Adipose tissue (tissue), 3 donors: ENCODE measurements around the gene VGLL4. TPM values are rescaled to one million over a fixed set of nuclear protein-coding genes. Genes with fewer than 3 reads are reported as not detected.

Experiments
- H3K27ac ChIP-seq: one replicate; pipeline ENCODE4 v1.5.1; 2013; ENCODE audit warnings: low read depth, low read length
- WGBS, 3 donors: extraction: QIAGEN DNeasy Blood & Tissue Kit; methylation state at CpG; one replicate each; pipeline ENCODE4 v1.1.7; 2013; 5-methylcytosine and 5-hydroxymethylcytosine counted together
- polyA plus RNA-seq, 3 donors: library from polyadenylated mRNA; stranded (reverse); fragments of 200-250 nt; gene quantifications; one replicate each; pipeline ENCODE4 v1.2.3, GENCODE V29; 2013
- donor health status: healthy with polysubstance abuse.
- donor health status: Bipolar disorder and iron deficiency.
- donor health status: healthy.

Gene VGLL4
- polyA plus RNA-seq, 3 donors = 19.7 to 43.3 (median 25.4) TPM

DNA sequence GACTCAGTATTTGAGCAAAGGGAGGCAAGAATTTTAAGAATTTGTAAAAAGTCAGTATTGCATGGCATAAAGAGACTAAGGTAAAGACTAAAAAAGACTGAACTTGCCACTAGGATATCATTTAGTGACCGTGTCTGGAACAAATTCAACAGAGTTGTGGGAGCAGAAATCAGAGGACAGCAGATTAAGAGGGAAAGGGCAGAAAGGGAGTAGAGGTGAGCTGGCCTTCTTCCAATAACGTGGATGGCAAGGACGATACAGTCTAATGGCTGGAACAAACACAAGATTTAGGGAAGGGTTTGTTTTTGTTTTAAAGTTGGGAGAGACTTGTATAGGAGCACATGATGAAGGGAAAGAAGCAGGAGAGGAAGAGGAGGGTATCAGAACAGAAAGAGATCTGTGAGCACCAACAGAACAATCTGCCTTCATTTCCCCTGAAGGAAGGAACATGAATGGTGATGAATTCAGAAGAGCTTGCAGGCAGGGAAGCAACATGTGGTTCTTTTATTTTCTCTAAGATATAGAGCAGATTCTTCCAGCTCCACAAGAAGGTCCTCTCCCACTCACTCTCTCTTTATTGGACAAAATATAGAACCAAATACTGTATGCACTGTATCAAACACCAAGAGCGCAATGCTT is 8.6 kb downstream of the VGLL4 start:
- H3K27ac ChIP-seq = no peak overlapping the region
- WGBS, 3 donors = 37 to 55% (median 44%) methylated on average over 4 of the region's 4 CpGs

DNA sequence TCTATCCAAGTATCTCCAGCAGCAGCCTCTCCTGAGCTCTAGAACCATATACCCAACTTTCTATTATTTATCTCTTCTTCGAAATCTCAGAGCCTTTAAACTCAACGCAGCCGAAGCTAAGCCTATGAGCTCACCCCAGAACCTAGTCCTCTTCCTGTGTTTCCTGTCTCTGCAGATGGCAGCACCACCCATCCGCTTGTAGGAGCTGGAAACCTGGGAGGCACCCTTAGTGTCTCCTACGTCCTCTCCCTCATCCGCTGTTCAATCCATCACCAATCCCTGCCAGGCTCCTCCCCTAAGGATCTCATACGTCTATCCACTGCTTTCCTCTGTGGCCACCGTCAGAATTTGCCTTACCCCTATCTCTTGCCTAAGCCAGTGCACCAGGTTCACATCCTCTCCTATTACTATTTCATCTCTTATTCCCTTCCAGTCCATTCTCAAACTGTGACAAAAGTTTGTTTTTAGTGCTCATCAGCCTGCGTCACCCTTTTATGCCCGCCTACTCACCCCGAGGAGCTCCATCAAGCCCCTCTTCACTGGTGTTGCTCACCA is 9.6 kb downstream of the VGLL4 start:
- H3K27ac ChIP-seq = no peak overlapping the region

DNA sequence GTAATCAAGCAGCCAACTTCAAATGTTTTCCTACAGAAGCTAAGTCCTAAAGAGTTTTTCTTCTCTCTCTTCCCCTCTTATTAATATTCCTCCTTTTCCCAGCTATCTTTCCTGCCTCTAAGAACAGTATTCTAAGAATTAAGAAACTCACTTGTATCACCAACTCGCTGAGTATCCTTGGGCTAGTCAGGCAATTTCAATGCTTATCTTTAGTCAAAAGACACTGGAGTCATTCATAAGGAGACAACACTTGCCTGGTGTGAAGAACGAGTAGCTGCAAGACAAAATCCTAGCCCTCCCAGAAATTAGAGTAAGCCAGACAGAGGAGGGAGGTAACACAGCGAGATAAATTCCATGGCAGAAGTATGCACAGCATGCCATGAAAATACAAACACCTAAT is 10.7 kb downstream of the VGLL4 start:
- 62 to 83% (median 79%) methylated on average over 3 of the region's 3 CpGs for WGBS, 3 donors
- no peak overlapping the region for H3K27ac ChIP-seq

More for the DNA sequence above, 9.6 kb downstream of the VGLL4 start:
- WGBS, 3 donors = 50 to 81% (median 66%) methylated on average over 11 of the region's 11 CpGs

DNA sequence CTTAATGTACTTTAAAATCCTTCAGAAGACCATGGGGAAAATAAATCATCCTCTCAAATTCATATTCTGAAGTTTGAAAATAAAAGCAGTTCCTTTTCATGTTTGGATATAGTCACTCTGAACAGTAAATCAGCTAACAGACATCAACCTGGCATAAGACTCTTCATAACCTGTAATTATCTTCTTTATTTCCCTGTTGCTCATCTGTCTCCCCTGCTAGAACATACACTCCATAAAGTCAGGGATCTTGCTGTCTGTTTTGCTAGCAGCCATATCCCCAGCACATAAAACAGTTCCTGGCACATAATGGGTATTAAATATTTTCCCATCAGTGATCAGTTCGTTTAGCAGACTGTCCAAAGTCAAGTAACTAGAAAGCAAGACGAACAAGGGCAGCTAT is 11.2 kb downstream of the VGLL4 start:
- WGBS, 3 donors = 15 to 40% (median 31%) methylated on average over 2 of the region's 2 CpGs
- H3K27ac ChIP-seq = no peak overlapping the region

DNA sequence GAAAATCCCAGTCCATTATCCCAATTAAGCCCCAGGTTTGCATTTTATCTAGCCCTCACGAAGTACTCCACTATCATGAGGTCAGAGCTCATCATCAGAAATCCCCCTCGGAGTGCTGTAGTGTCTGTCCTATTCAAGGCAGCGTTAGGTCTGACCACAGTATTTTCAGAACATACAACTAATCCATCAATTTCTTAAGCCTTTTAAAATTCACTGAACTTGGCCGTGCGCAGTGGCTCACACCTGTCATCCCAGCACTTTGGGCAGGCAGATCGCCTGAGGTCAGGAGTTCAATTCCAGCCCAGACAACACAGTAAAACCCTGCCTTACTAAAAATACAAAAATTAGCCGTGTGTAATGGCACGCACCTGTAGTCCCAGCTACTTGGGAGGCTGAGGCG is 11.9 kb downstream of the VGLL4 start:
- WGBS, 3 donors = 71 to 79% (median 79%) methylated on average over 9 of the region's 9 CpGs
- H3K27ac ChIP-seq = no peak overlapping the region

DNA sequence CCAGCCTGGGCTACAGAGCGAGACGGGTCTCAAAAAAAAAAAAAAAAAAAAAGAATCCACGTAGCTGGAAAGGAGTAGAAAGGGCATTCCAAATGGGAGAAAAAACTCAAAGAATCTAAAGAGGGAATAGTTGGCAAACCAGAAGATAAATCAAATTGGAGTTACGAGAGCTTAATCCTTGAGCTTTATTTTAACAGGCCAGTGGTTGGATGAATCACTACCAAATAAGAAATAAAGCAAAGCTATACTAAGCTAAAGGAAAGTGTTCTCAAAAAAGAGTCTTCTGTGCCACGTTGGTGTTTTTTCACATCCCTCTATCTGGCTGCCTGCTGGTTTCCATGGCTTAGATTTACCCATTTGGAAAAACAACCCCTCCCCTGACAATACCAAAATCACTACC is 14.0 kb downstream of the VGLL4 start:
- H3K27ac ChIP-seq = no peak overlapping the region
- 53 to 62% (median 60%) methylated on average over 5 of the region's 5 CpGs for WGBS, 3 donors

DNA sequence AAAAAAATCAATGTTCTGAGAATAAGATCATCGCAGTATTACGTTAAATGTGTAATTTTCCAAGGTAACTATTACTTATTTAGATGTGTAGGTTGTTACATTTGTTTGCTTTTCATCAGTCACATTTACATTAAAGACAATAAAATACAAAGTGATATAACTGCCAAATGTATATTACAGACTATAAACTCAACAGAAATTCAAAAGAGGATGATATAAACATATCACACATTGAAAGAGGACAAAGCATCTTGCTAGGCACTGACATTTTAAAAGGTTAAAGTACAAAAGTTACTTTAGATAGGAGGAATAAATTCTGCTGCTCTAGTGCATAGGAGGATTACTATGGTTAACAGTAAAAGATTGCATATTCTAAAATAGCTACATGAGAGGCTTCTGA is 16.1 kb downstream of the VGLL4 start:
- WGBS, 3 donors = 93 to 100% (median 98%) methylated on average over 2 of the region's 2 CpGs
- H3K27ac ChIP-seq = no peak overlapping the region

DNA sequence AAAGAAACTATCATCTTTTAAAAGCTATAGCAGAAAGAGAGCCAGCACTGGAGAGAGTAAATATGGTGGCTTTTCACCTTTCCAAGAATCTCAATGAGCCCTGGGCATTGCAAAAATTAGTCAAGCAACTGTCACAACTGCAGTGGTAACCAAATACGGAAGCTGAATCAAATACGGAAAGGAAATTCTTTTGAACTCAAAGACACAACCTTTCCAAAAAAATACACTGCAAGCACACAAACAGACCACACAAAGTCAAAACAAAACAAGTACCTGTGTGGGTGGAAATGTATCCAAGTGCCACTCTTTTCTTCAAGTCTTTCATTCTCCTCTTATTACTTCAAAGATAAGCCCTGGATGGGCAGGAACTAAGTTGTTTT is 17.6 kb downstream of the VGLL4 start:
- WGBS, 3 donors = 24 to 35% (median 34%) methylated on average over 2 of the region's 2 CpGs

DNA sequence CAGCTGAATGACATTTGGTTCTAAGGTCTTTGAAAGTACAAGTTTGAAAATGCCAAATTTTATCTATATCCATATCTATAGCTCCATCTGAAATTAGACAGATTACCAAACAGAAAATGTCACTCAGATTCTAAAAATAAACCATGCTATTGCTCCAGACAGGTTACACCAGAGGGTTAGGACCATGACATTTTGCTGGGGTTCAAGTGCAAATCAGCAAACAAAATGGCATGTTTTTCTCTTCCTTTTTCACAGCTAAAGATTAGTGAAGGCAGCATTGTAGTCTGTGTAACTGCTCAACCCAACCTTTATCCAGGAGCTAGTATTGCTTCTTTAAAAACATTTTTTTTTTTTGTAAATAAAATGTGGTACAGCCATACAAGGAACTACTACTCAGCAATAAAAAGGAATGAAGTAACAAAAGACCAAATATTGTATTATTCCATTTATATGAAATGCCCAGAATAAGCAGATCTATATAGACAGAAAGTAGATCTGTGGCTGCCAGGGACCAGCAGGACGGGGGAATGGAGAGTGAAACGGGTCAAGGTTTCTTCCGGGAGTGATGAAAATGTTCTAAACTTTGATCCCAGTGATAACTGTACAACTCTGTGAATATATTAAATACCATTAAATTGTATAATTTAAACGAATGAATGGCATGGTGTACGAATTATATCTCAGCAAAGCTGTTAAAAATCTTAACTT is 18.2 kb downstream of the VGLL4 start:
- WGBS, 3 donors = 64 to 90% (median 85%) methylated on average over 5 of the region's 5 CpGs
- no peak overlapping the region for H3K27ac ChIP-seq

More for the DNA sequence above, 17.6 kb downstream of the VGLL4 start:
- H3K27ac ChIP-seq = no peak overlapping the region

DNA sequence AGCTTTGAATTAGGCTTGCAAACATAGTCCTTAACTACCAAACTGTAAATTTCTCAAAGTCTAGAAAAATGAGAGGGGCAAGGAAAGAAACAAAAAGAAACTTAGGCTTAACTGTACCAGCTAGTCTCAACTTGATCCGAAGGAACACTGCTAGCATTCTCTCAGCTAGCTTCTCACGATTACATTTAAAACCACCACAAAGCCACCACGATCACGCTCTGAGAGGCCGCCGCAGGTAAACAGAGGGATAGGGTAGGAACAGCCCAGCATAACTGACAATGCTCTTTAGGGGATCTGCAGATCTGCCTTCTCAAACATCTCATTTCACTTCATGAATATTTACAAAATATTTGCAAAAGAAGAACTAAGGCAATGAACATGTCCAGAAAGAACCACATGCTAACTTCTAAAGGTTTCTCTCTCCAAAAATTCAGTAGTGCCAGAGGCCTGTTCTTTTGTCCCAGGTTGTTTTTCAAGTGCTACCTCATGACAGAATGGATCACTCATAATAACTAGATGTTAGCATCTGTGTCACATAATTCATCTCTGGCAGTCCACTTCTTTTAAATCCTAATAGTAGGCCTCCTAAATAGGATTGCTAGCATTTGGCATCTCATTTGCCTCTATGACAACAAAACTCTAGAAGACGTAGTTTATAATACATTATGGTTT is 18.9 kb downstream of the VGLL4 start:
- 84 to 88% (median 86%) methylated on average over 7 of the region's 7 CpGs for WGBS, 3 donors
- H3K27ac ChIP-seq = no peak overlapping the region

DNA sequence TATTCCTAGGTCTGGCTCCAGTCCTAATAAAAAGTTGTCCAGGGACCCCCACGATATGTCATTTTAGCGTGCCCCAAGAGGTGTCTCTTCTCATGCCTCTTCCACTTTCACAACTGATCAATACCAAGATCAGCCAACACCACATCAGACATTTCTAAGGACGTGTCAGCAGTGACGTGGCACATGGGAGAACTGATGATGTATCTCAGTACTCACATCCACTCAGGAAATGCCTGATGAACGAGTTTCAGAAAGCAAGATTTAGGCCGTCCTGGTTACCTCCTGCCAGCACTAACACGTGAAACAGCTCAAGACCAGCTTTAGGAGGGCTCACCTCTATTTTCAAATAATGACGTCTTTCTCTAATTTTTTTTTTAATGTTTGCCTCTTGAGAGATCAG is 19.6 kb downstream of the VGLL4 start:
- no peak overlapping the region for H3K27ac ChIP-seq
- 77 to 84% (median 78%) methylated on average over 8 of the region's 8 CpGs for WGBS, 3 donors

DNA sequence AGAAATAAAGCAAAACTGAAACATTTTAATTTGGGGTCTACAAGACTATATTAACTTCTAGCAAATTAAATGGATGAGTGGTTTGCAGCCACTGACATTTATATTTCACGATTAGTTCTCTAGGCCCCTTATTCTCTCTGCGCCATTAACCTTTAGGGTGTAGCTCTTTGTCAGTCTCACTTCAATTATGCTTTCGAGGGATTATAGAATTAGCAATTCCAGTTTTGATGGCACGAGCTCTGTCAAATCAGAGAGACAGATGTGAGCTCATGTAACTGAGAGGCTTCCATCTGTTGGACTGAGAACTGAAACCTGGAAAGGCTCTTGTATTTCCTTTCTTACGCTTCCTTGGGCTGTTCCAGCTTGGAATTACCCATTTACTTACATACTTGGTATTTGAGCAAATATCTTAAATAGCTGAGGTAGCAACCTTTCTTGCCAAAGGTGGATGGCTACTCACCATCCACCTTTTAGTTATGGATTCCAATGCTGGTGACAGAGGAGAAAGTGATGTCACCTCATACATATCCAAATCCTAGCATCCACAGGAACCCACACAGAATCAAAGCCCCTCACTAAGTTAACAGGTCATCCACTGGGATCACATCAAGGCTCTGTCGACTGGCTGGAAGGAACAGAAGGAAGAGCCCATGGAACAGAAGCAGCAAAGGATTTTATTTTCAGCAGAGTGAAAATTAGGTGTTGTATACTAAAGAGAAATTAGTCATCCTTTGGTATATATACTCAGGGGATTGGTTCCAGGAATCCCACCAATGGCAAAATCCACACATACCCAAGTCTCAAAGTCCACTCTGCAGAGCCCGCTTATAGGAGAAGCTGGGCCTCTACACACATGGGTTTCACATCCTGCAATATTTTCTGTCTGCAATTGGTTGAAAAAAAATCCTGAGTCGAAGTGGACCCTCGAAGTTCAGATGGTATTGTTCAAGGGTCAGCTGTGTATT is 20.8 kb downstream of the VGLL4 start:
- no peak overlapping the region for H3K27ac ChIP-seq
- WGBS, 3 donors = 88 to 91% (median 91%) methylated on average over 9 of the region's 9 CpGs

DNA sequence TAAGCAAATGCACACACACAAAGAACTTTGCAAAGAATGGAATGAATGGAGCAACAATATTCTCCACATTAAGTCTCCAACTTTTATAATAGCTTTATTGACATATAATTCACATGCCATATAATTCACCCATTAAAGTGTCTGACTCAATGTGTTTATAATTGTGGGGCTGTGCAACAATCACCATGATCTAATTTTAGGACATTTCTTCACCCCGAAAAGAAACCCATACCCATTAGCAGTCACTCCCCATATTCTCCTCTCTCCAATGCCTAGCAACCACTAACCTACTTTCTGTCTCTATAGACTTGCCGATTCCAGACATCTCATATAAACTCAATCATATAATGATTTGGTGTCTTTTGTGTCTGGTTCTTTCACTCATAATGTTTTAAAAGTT is 22.6 kb downstream of the VGLL4 start:
- 92 to 94% (median 94%) methylated on average over 2 of the region's 2 CpGs for WGBS, 3 donors
- no peak overlapping the region for H3K27ac ChIP-seq

DNA sequence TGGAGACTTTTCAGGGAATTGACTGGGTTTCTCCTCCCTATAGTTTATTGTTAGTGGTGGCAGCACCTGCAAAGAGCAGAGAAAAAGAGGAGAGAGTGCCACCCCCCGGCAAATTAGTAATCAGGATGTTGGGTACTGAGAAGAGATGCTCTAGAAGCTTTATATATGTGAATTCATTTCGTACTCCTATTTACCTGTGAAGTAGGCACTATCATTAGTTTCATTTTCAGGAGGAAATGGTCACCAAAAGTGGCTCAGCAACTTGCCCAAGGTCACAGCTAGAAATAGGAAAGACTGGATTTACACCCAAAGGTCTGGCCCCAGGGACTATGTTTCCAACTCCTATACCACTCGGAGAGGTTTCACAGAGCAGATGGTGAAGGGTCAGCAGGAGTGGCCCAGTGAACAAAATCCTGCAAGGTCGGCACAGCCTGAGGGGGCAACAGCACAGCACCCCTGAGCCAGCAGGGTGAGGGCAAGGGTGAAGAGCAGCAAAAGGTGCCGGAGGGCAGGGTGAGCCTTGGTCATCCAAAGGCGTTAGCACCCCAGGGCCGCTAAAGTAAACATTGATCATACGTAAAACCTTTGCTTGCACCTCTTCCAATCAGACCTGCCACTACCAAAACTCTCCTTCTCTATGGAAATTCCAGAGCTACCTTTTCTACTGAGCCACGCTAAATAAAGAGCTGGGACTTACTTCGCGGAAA is 23.6 kb downstream of the VGLL4 start:
- 67 to 78% (median 76%) methylated on average over 11 of the region's 11 CpGs for WGBS, 3 donors
- H3K27ac ChIP-seq = no peak overlapping the region

DNA sequence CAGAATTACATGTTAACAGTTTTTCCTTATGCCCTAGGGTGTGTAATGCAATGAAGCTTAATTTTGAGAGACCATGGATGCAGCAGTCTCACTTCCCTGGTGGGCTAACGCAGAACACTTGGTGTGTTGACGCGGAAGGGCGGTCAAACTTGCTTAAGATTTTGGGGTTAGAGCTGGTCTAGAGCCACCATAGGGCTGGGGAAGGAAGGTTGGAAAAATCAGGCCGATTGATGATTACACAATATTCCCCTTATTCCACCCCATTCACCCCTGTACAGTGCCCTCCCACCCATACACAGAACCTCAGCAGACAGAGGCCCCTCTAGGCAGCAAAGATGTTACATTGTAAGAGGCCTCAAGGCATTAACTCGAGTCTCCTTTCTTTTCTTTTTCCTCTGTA is 24.3 kb downstream of the VGLL4 start:
- no peak overlapping the region for H3K27ac ChIP-seq
- 79 to 87% (median 79%) methylated on average over 6 of the region's 6 CpGs for WGBS, 3 donors

DNA sequence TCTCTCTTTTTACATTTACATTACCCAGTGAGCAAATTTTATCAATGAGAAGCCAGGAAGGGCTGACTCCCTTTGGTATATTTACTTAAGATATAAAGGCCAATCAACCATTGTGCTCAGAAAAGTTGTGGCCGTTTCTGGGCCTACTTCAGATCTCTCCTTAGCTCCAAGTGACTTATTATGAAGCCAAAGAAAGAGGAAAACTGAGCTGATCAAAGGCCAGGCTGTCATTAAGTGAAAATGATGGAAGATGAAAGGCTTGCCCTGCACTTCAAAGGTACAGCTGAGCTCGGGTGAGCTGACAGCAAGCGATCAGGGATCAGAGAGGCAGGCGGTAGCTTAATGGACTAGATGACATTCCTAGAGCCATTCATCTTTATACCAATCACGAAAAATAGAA is 24.8 kb downstream of the VGLL4 start:
- WGBS, 3 donors = 23 to 69% (median 61%) methylated on average over 5 of the region's 5 CpGs
- no peak overlapping the region for H3K27ac ChIP-seq

DNA sequence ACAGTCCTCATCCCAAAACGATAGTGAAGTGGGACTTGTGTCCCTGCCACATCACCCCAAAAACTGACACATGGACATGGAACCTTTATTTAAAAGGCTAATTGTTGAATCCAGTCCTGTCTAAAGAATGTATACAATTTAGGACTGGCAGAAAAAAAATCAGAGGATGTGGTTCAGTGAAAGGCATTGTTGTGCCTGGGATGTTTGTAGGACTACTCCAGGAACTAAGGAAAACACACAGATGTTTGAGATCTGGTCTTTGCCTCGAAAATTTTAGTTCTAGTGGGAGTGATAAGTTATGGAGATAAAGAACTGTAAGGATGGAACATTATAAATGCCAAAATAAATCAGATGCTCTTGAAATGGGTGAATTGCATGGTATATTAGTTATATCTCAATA is 27.2 kb downstream of the VGLL4 start:
- 46 to 53% (median 51%) methylated on average over 2 of the region's 2 CpGs for WGBS, 3 donors
- H3K27ac ChIP-seq = no peak overlapping the region
